Fibroblast of lung (primary cell): ENCODE results near the gene CRYBG2.

Source experiments
- EZH2 ChIP-seq: IDR thresholded peaks from 2 replicates; pipeline ENCODE4 v1.5.1; 2012; ENCODE audit warnings: low read length, control low read depth, mild to moderate bottlenecking; ENCODE audit errors: missing control alignments
- TF ChIP-seq, protein P1 (sequence below), 2 donors: IDR thresholded peaks in 1 of 2; conservative IDR thresholded peaks in 1 of 2; 1 replicate in 1 of 2; 2 replicates in 1 of 2; pipeline ENCODE4 v1.5.1; 2011 to 2012; ENCODE audit warnings: low read length in 2 of 2, control low read depth in 1 of 2, inconsistent platforms in 1 of 2, low read depth in 1 of 2, mild to moderate bottlenecking in 1 of 2

DNA sequence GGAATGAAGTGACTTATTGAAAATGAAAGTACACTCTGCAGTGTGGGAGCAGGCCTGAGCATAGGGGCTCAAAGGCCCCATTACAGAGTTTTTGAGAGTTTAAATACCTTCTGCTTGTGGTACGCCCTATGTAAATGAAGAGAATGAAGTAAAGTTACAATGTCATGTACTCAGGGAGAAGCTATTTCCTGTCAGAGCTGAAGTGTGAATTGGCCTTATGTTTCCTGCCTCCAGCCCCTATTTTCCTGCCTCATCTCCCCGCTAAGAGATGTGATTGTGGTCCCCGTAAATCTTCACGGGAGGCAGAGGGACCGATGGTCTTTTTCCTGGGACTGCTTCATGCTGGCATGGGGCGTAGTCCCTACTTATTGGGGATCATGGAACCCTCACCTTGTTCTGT is 21.2 kb upstream of the CRYBG2 start:
- TF ChIP-seq, protein P1, sequence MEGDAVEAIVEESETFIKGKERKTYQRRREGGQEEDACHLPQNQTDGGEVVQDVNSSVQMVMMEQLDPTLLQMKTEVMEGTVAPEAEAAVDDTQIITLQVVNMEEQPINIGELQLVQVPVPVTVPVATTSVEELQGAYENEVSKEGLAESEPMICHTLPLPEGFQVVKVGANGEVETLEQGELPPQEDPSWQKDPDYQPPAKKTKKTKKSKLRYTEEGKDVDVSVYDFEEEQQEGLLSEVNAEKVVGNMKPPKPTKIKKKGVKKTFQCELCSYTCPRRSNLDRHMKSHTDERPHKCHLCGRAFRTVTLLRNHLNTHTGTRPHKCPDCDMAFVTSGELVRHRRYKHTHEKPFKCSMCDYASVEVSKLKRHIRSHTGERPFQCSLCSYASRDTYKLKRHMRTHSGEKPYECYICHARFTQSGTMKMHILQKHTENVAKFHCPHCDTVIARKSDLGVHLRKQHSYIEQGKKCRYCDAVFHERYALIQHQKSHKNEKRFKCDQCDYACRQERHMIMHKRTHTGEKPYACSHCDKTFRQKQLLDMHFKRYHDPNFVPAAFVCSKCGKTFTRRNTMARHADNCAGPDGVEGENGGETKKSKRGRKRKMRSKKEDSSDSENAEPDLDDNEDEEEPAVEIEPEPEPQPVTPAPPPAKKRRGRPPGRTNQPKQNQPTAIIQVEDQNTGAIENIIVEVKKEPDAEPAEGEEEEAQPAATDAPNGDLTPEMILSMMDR (conservative IDR thresholded peaks at IDR 0.05 in 1 of 2, IDR thresholded peaks at IDR 0.05 in 1 of 2; ENCODE audit: low read depth in 1 of 2, low read length in 2 of 2), result no peak
- no peak for TF ChIP-seq EZH2
